SU-DHL-6 (cell line): ENCODE results near the gene MSX1.

Experiments used
- H2AFZ ChIP-seq: fragments of 200-600 bp; sonication (generic); 2 replicates; pipeline ENCODE4 v1.6.1; 2014; ENCODE audit warnings: low read depth, mild to moderate bottlenecking, moderate library complexity, mixed read lengths, antibody characterized with exemption, low read length; ENCODE audit not compliant: severe bottlenecking
- H3F3A ChIP-seq: fragments of 200-600 bp; shearing (Covaris generic); 2 replicates; pipeline ENCODE4 v1.6.0; 2016; ENCODE audit warnings: antibody characterized with exemption, mild to moderate bottlenecking; ENCODE audit not compliant: insufficient read depth
- H3K27ac ChIP-seq: fragments of 200-600 bp; sonication (generic); 2 replicates; pipeline ENCODE4 v1.5.1; 2016; ENCODE audit warnings: low read depth, mild to moderate bottlenecking, low read length, moderate library complexity, mixed read lengths
- H3K27me3 ChIP-seq: fragments of 200-600 bp; sonication (generic), shearing (Covaris generic); 2 replicates; pipeline ENCODE4 v1.6.0; 2014; ENCODE audit warnings: mild to moderate bottlenecking, low read length
- H3K36me3 ChIP-seq: fragments of 200-600 bp; sonication (generic); 2 replicates; pipeline ENCODE4 v1.6.1; 2014; ENCODE audit warnings: mild to moderate bottlenecking, low read length, mixed read lengths
- H3K4me2 ChIP-seq: fragments of 300-600, 200-600 bp; shearing (Covaris generic), sonication (generic); 2 replicates; pipeline ENCODE4 v1.6.0; 2014; ENCODE audit warnings: low read length, low read depth, mild to moderate bottlenecking; ENCODE audit not compliant: poor library complexity, severe bottlenecking
- H3K4me3 ChIP-seq: fragments of 200-600 bp; sonication (generic); 2 replicates; pipeline ENCODE4 v1.5.1; 2014; ENCODE audit warnings: antibody characterized with exemption, low read length, mild to moderate bottlenecking, mixed read lengths; ENCODE audit not compliant: insufficient read depth, poor library complexity, severe bottlenecking
- H3K79me2 ChIP-seq: fragments of 200-600 bp; sonication (generic); 2 replicates; pipeline ENCODE4 v1.6.1; 2014; ENCODE audit warnings: mild to moderate bottlenecking, low read length, moderate library complexity; ENCODE audit not compliant: insufficient read depth
- H3K9ac ChIP-seq: fragments of 200-600 bp; sonication (generic); 2 replicates; pipeline ENCODE4 v1.7.0; 2014; ENCODE audit warnings: mild to moderate bottlenecking, low read length
- H3K9me2 ChIP-seq: fragments of 200-600 bp; sonication (generic); replicated peaks from 2 replicates; pipeline ENCODE4 v1.6.1; 2014; ENCODE audit warnings: low read length; ENCODE audit not compliant: insufficient read depth
- H3K9me3 ChIP-seq: fragments of 200-600 bp; sonication (generic); 2 replicates; pipeline ENCODE4 v1.6.1; 2014; ENCODE audit warnings: low read length, mixed read lengths; ENCODE audit not compliant: insufficient read depth
- H4K20me1 ChIP-seq: fragments of 200-600 bp; sonication (generic); 2 replicates; pipeline ENCODE4 v1.6.1; 2014; ENCODE audit warnings: low read depth, mild to moderate bottlenecking, antibody characterized with exemption, low read length, moderate library complexity, mixed read lengths
- EZH2phosphoT487 ChIP-seq: fragments of 200-600 bp; sonication (generic), shearing (Covaris generic); conservative IDR thresholded peaks from 2 replicates; pipeline ENCODE4 v1.6.1; 2018; ENCODE audit warnings: mild to moderate bottlenecking, antibody characterized with exemption, low read length, moderate library complexity, mixed read lengths
- TF ChIP-seq, protein P1 (sequence below): fragments of 200-600 bp; sonication (generic); IDR thresholded peaks from one replicate; pipeline ENCODE4 v1.5.1; 2017; ENCODE audit warnings: antibody characterized with exemption, mild to moderate bottlenecking, low read length, moderate library complexity; ENCODE audit not compliant: insufficient read depth, poor library complexity, severe bottlenecking

Gene MSX1

DNA sequence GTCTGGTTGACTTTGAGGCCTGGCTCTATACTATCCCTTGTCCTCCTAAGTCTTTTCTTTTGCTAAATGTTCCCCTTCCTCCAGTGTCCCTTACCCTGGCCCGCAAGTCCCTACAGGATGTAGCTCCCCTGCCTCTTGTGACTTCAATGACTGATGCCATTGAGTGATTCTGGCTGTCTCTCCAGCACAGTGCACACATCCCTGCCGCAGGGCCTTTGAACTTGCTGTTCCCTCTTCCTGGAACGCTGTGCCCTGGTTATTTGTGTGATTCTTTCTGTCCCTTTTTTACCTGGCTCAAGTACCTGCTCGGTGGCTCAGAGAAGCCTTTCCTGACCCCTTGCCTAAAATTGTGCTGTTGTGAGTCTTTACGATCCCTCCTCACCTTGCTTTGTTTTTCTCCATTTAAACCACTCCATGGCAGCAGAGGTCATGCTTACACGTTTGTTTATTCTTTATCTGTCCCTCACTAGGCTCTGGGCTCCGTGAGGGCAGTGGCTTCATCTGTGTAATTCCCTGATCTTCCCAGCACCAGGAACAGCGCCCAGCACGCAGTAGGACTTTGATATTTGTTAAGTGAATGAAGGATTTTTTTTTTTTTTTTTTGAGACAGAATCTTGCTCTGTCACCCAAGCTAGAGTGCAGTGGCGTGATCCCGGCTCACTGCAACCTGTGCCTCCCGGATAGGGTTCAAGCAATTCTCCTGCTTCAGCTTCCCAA, 17.6 kb downstream of the MSX1 start:
- TF ChIP-seq EZH2phosphoT487 = no peak
- TF ChIP-seq, protein P1, sequence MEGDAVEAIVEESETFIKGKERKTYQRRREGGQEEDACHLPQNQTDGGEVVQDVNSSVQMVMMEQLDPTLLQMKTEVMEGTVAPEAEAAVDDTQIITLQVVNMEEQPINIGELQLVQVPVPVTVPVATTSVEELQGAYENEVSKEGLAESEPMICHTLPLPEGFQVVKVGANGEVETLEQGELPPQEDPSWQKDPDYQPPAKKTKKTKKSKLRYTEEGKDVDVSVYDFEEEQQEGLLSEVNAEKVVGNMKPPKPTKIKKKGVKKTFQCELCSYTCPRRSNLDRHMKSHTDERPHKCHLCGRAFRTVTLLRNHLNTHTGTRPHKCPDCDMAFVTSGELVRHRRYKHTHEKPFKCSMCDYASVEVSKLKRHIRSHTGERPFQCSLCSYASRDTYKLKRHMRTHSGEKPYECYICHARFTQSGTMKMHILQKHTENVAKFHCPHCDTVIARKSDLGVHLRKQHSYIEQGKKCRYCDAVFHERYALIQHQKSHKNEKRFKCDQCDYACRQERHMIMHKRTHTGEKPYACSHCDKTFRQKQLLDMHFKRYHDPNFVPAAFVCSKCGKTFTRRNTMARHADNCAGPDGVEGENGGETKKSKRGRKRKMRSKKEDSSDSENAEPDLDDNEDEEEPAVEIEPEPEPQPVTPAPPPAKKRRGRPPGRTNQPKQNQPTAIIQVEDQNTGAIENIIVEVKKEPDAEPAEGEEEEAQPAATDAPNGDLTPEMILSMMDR = no peak
- no peaks in the 10 kb centered on the region for H4K20me1 ChIP-seq
- no peaks in the 10 kb centered on the region for H3K27me3 ChIP-seq
- no peaks in the 10 kb centered on the region for H3K36me3 ChIP-seq
- H2AFZ ChIP-seq = no peak overlapping the region
- H3K9me2 ChIP-seq = no peaks in the 10 kb centered on the region
- H3K9ac ChIP-seq = no peak overlapping the region
- no peak overlapping the region for H3K27ac ChIP-seq
- H3K9me3 ChIP-seq = no peaks in the 10 kb centered on the region
- no peaks in the 10 kb centered on the region for H3K79me2 ChIP-seq
- no peak overlapping the region for H3K4me2 ChIP-seq
- no peak overlapping the region for H3K4me3 ChIP-seq
- H3F3A ChIP-seq = no peaks in the 10 kb centered on the region

- no peak overlapping the region for H3K9ac ChIP-seq
- H3K79me2 ChIP-seq = no peaks in the 10 kb centered on the region
- H3K4me2 ChIP-seq = no peak overlapping the region
- H3K9me2 ChIP-seq = no peaks in the 10 kb centered on the region
- no peak overlapping the region for H3K4me3 ChIP-seq
- H3K27me3 ChIP-seq = no peaks in the 10 kb centered on the region
- H3K36me3 ChIP-seq = no peaks in the 10 kb centered on the region
- H2AFZ ChIP-seq = no peak overlapping the region
- no peaks in the 10 kb centered on the region for H4K20me1 ChIP-seq
- TF ChIP-seq EZH2phosphoT487 = no peak
- TF ChIP-seq, protein P1 = peak; percentile 30
- no peaks in the 10 kb centered on the region for H3K9me3 ChIP-seq
- H3F3A ChIP-seq = no peaks in the 10 kb centered on the region
- no peak overlapping the region for H3K27ac ChIP-seq
Measured at GRCh38 chr4:4880492-4880891, 21.0 kb downstream of the MSX1 start.

DNA sequence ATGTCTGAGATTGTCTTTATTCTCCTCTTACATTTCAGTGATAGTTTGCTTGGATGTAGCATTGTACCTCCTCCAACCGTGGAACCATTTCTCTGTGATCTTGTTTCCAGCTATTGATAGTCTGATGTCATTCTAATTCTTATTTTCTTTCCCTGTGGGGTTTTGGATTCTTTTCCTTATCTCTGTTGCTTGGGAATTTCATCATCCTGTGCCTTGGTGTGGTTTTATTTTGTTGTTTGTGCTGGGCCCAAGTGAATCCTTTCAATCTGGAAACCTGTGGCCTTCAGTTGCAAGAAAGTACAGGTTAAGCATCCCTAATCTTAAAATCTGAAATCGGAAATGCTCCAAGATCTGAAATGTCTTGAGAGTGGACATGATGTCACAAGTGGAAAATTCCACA, 22.0 kb downstream of the MSX1 start:
- no peak overlapping the region for H3K27ac ChIP-seq
- no peak overlapping the region for H3K9ac ChIP-seq
- no peaks in the 10 kb centered on the region for H3K79me2 ChIP-seq
- no peaks in the 10 kb centered on the region for H3F3A ChIP-seq
- no peaks in the 10 kb centered on the region for H3K36me3 ChIP-seq
- TF ChIP-seq, protein P1 = no peak
- no peak for TF ChIP-seq EZH2phosphoT487
- no peaks in the 10 kb centered on the region for H3K27me3 ChIP-seq
- H3K9me2 ChIP-seq = no peaks in the 10 kb centered on the region
- no peak overlapping the region for H3K4me2 ChIP-seq
- no peaks in the 10 kb centered on the region for H3K9me3 ChIP-seq
- H2AFZ ChIP-seq = no peak overlapping the region
- no peak overlapping the region for H3K4me3 ChIP-seq
- H4K20me1 ChIP-seq = no peaks in the 10 kb centered on the region
